Keratinocyte (primary cell): ENCODE results near the gene GTF3C1.

Source experiments
- CTCF ChIP-seq, 3 experiments: IDR thresholded peaks in 1 of 3; conservative IDR thresholded peaks in 1 of 3; optimal IDR thresholded peaks in 1 of 3; 2 replicates in 2 of 3; 3 replicates in 1 of 3; pipeline versions ENCODE3 to v1.5.1; 2011; ENCODE audit warnings: low read length in 3 of 3, mild to moderate bottlenecking in 3 of 3, moderate library complexity in 2 of 3, control low read depth in 1 of 3, inconsistent platforms in 1 of 3; ENCODE audit not compliant: insufficient read depth in 2 of 3; ENCODE audit errors: extremely low read depth in 1 of 3
- EZH2 ChIP-seq: IDR thresholded peaks from one replicate; pipeline ENCODE4 v1.6.1; 2012; ENCODE audit warnings: inconsistent platforms, mild to moderate bottlenecking, low read length, moderate library complexity

- TF ChIP-seq CTCF (optimal IDR thresholded peaks at IDR 0.05 in 1 of 3, IDR thresholded peaks at IDR 0.05 in 1 of 3, conservative IDR thresholded peaks at IDR 0.05 in 1 of 3; ENCODE audit: extremely low read depth in 1 of 3, insufficient read depth in 2 of 3, low read length in 3 of 3) (no peak), EZH2 (no peak)
Observed at GRCh38 chr16:27473101-27473900, 76.4 kb downstream of the GTF3C1 start.
